Gastroesophageal sphincter (tissue), 3 donors: ENCODE measurements around the gene CALML3.

Experiments used
- CTCF ChIP-seq, 4 experiments: fragments of 200-600 bp in 2 of 4; fragments of 450-650 bp in 2 of 4; sonication (generic) in 1 of 4; IDR thresholded peaks; one replicate each; pipeline ENCODE4 v1.5.1; 2017 to 2019; ENCODE audit warnings: antibody characterized with exemption in 4 of 4, mild to moderate bottlenecking in 2 of 4, moderate library complexity in 2 of 4
- EP300 ChIP-seq: sonication (generic); formaldehyde crosslinking; IDR thresholded peaks from one replicate; pipeline ENCODE4 v1.6.1; 2017; ENCODE audit warnings: antibody characterized with exemption, mild to moderate bottlenecking
- POLR2A ChIP-seq, 2 donors: fragments of 450-650 bp; IDR thresholded peaks; one replicate each; pipeline ENCODE4 v1.6.1; 2017; ENCODE audit warnings: antibody characterized with exemption in 2 of 2, mild to moderate bottlenecking in 2 of 2, moderate library complexity in 1 of 2
- POLR2AphosphoS5 ChIP-seq: sonication (generic); formaldehyde crosslinking; IDR thresholded peaks from one replicate; pipeline ENCODE4 v1.6.1; 2017; ENCODE audit warnings: antibody characterized with exemption

GRCh38 chr10:5506246-5506645, 18.5 kb upstream of the CALML3 start:
- TF ChIP-seq CTCF (IDR thresholded peaks at IDR 0.05) = no peak
- no peak for TF ChIP-seq POLR2AphosphoS5
- no peak for TF ChIP-seq POLR2A (IDR thresholded peaks at IDR 0.05)
- TF ChIP-seq EP300 = no peak
